H1 (cell line): ENCODE results near the gene ASB6. TPM values are rescaled to one million over a fixed set of nuclear protein-coding genes. Genes with fewer than 3 reads are reported as not detected.

Experiments used
- CTCF ChIA-PET: fragments of 300-600 bp; sonication (Branson Sonifier 250); formaldehyde crosslinking; loops from one replicate; lab custom pipeline; 2021; ENCODE audit not compliant: partially characterized antibody; lab: Charles Lee
- POLR2A ChIA-PET: fragments of 300-600 bp; sonication (Branson Sonifier 250); formaldehyde crosslinking; loops from one replicate; lab custom pipeline; 2021; ENCODE audit warnings: inconsistent platforms; ENCODE audit not compliant: partially characterized antibody; lab: Charles Lee
- DNase-seq, 2 experiments: peaks; one replicate each; pipeline versions ENCODE4 v3.0.0 to v3.0.0-alpha.2; 2010 to 2022; ENCODE audit warnings: low spot score in 2 of 2, low read depth in 1 of 2, mixed read lengths in 1 of 2
- FAIRE-seq: peaks from 2 replicates; lab custom pipeline; 2011; peaks lifted over from hg19 to GRCh38; lab: Jason Lieb, UNC
- H2AFZ ChIP-seq: 2 replicates; pipeline ENCODE4 v1.8.1; 2012; ENCODE audit warnings: low read length, inconsistent platforms
- H2AK5ac ChIP-seq: 2 replicates; pipeline ENCODE4 v1.6.1; 2013; ENCODE audit warnings: low read depth, low read length
- H2BK120ac ChIP-seq: replicated peaks from 2 replicates; pipeline ENCODE3; 2013; ENCODE audit warnings: low read depth, low read length, inconsistent platforms
- H2BK12ac ChIP-seq: 2 replicates; pipeline ENCODE4 v1.6.1; 2013; ENCODE audit warnings: low read depth, low read length
- H2BK15ac ChIP-seq: 2 replicates; pipeline ENCODE4 v1.6.1; 2013; ENCODE audit warnings: low read length
- H2BK20ac ChIP-seq: 2 replicates; pipeline ENCODE4 v1.6.1; 2013; ENCODE audit warnings: low read length
- H2BK5ac ChIP-seq: 2 replicates; pipeline ENCODE4 v1.6.1; 2013; ENCODE audit warnings: low read depth, low read length
- H3K14ac ChIP-seq: 2 replicates; pipeline ENCODE4 v1.6.1; 2013; ENCODE audit warnings: inconsistent platforms; ENCODE audit not compliant: insufficient read length
- H3K18ac ChIP-seq: 2 replicates; pipeline ENCODE4 v1.6.1; 2013; ENCODE audit warnings: low read length; ENCODE audit errors: extremely low read depth
- H3K23ac ChIP-seq: 2 replicates; pipeline ENCODE4 v1.6.1; 2013; ENCODE audit warnings: inconsistent platforms; ENCODE audit not compliant: insufficient read length
- H3K23me2 ChIP-seq: 2 replicates; pipeline ENCODE4 v1.6.1; 2013; ENCODE audit warnings: low read depth, low read length
- H3K27ac ChIP-seq: 2 replicates; pipeline ENCODE4 v1.6.1; 2011; ENCODE audit warnings: low read depth, low read length, inconsistent platforms
- H3K27me3 ChIP-seq, 4 experiments: replicated peaks in 1 of 4; 1 replicate in 1 of 4; 2 replicates in 3 of 4; pipeline versions ENCODE4 v1.6.1 to v1.8.1; 2011 to 2013; ENCODE audit warnings: low read length in 3 of 4, mild to moderate bottlenecking in 3 of 4, inconsistent platforms in 2 of 4, mixed read lengths in 2 of 4, moderate library complexity in 1 of 4; ENCODE audit not compliant: control insufficient read depth in 3 of 4, insufficient read depth in 3 of 4; ENCODE audit errors: extremely low read depth in 1 of 4
- H3K36me3 ChIP-seq, 4 experiments: 2 replicates each; pipeline versions ENCODE4 v1.6.1 to v1.8.1; 2011 to 2013; ENCODE audit warnings: mild to moderate bottlenecking in 4 of 4, low read length in 3 of 4, moderate library complexity in 2 of 4, control low read depth in 1 of 4, inconsistent platforms in 1 of 4; ENCODE audit not compliant: insufficient read depth in 4 of 4, control insufficient read depth in 2 of 4
- H3K4ac ChIP-seq: replicated peaks from 2 replicates; pipeline ENCODE3; 2013; ENCODE audit warnings: low read length, low read depth, mixed read lengths, inconsistent platforms; ENCODE audit not compliant: insufficient read length
- H3K4me1 ChIP-seq, 4 experiments: replicated peaks in 1 of 4; 1 replicate in 1 of 4; 2 replicates in 3 of 4; pipeline versions ENCODE4 v1.6.1 to v1.8.1; 2011 to 2013; ENCODE audit warnings: low read length in 3 of 4, inconsistent platforms in 2 of 4, mixed read lengths in 1 of 4; ENCODE audit not compliant: insufficient read depth in 4 of 4, control insufficient read depth in 3 of 4
- H3K4me2 ChIP-seq, 2 experiments: 2 replicates each; pipeline versions ENCODE4 v1.6.1 to v1.8.1; 2011 to 2013; ENCODE audit warnings: low read depth in 2 of 2, low read length in 2 of 2, control low read depth in 1 of 2, inconsistent platforms in 1 of 2, mild to moderate bottlenecking in 1 of 2; ENCODE audit not compliant: insufficient read depth in 1 of 2
- H3K4me3 ChIP-seq, 4 experiments: fragments of 200-600, 300-600 bp in 1 of 4; sonication (generic), shearing (Covaris generic), sonication (Bioruptor Twin) in 1 of 4; 2 replicates each; pipeline versions ENCODE4 v1.5.1 to v1.8.1; 2011 to 2016; ENCODE audit warnings: low read length in 4 of 4, low read depth in 3 of 4, control low read depth in 2 of 4, inconsistent platforms in 2 of 4, mild to moderate bottlenecking in 2 of 4, mixed read lengths in 1 of 4, moderate library complexity in 1 of 4; ENCODE audit not compliant: insufficient read depth in 2 of 4; ENCODE audit errors: extremely low read depth in 1 of 4
- H3K56ac ChIP-seq: replicated peaks from 2 replicates; pipeline ENCODE3; 2013; ENCODE audit warnings: low read depth, mild to moderate bottlenecking, mixed read lengths, low read length, inconsistent platforms; ENCODE audit not compliant: insufficient read length
- H3K79me1 ChIP-seq: 2 replicates; pipeline ENCODE4 v1.6.1; 2013; ENCODE audit warnings: low read depth, low read length, control low read depth
- H3K79me2 ChIP-seq, 2 experiments: 2 replicates each; pipeline versions ENCODE4 v1.6.1 to v1.8.1; 2012 to 2013; ENCODE audit warnings: low read length in 2 of 2, mild to moderate bottlenecking in 2 of 2, inconsistent platforms in 1 of 2; ENCODE audit not compliant: insufficient read depth in 2 of 2, control insufficient read depth in 1 of 2
- H3K9ac ChIP-seq, 4 experiments: replicated peaks in 1 of 4; 1 replicate in 1 of 4; 2 replicates in 3 of 4; pipeline versions ENCODE4 v1.6.1 to v1.8.1; 2011 to 2013; ENCODE audit warnings: low read depth in 3 of 4, low read length in 3 of 4, control low read depth in 2 of 4, mild to moderate bottlenecking in 2 of 4, moderate library complexity in 2 of 4, inconsistent platforms in 1 of 4; ENCODE audit errors: extremely low read depth in 1 of 4
- H3K9me3 ChIP-seq, 2 experiments: 2 replicates each; pipeline versions ENCODE4 v1.6.1 to v1.8.1; 2012 to 2013; ENCODE audit warnings: mild to moderate bottlenecking in 2 of 2, moderate library complexity in 2 of 2, control low read depth in 1 of 2, inconsistent platforms in 1 of 2, low read depth in 1 of 2, low read length in 1 of 2, mixed read lengths in 1 of 2; ENCODE audit not compliant: insufficient read depth in 2 of 2
- H4K20me1 ChIP-seq, 2 experiments: replicated peaks in 1 of 2; 2 replicates each; pipeline versions ENCODE3 to v1.8.1; 2011 to 2013; ENCODE audit warnings: inconsistent platforms in 2 of 2, low read length in 2 of 2, mild to moderate bottlenecking in 1 of 2; ENCODE audit not compliant: insufficient read depth in 2 of 2, control insufficient read depth in 1 of 2
- H4K5ac ChIP-seq: 2 replicates; pipeline ENCODE4 v1.6.1; 2013; ENCODE audit warnings: low read length, low read depth, mixed read lengths, inconsistent platforms; ENCODE audit not compliant: insufficient read length
- H4K8ac ChIP-seq: 2 replicates; pipeline ENCODE4 v1.8.0; 2013; ENCODE audit warnings: mild to moderate bottlenecking, moderate library complexity, low read length, inconsistent platforms; ENCODE audit not compliant: insufficient read depth; ENCODE audit errors: extremely low read depth
- H4K91ac ChIP-seq: replicated peaks from 2 replicates; pipeline ENCODE3; 2013; ENCODE audit warnings: low read length, mixed read lengths, inconsistent platforms; ENCODE audit not compliant: insufficient read length
- KDM1A ChIP-seq: fragments of 200-600, 300-600 bp; sonication (generic); IDR thresholded peaks from 2 replicates; pipeline ENCODE4 v1.7.1; 2016; ENCODE audit warnings: mild to moderate bottlenecking, low read length, borderline replicate concordance
- WGBS, 2 experiments: shearing (Covaris generic) in 1 of 2; methylation state at CpG; one replicate each; pipeline versions ENCODE4 v1.1.6 to v1.1.7; 2013 to 2015; ENCODE audit warnings: low lambda C conversion rate in 2 of 2, mixed read lengths in 2 of 2, inconsistent platforms in 1 of 2, low coverage in 1 of 2, missing lambda C conversion rate in 1 of 2; ENCODE audit not compliant: insufficient replicate concordance in 2 of 2, insufficient coverage in 1 of 2, insufficient read length in 1 of 2; ENCODE audit errors: extremely low coverage in 1 of 2, missing lambda C conversion rate in 1 of 2; 5-methylcytosine and 5-hydroxymethylcytosine counted together
- polyA plus RNA-seq, 7 experiments: library from polyadenylated mRNA; depleted of rRNA in 3 of 7; stranded (reverse) in 5 of 7; unstranded in 2 of 7; fragments of >200 nt in 5 of 7; fragments of 200-250 nt in 2 of 7; gene quantifications; 1 replicate in 5 of 7; 2 replicates in 1 of 7; 4 replicates in 1 of 7; pipeline versions ENCODE4 v1.2.1 to v1.2.3, GENCODE V29; 2011 to 2013; ENCODE audit warnings: missing spikeins in 2 of 7, mixed read lengths in 2 of 7
- total RNA-seq: library from RNA; stranded (reverse); fragmentation: NEBNext Ultra II Directional; extraction: Animal tissue kit (Norgen Biotek cat#: 25700); gene quantifications from 2 replicates; pipeline ENCODE4 v1.2.1, GENCODE V29; 2021
- TF ChIP-seq, protein P1 (sequence below): IDR thresholded peaks from 2 replicates; pipeline ENCODE4 v1.6.1; 2012; ENCODE audit warnings: low read length, inconsistent platforms

Gene ASB6
- total and polyA plus RNA-seq, 2 of the 8 experiments (the other 6 are each of a cell fraction or from before 2014, with no cell fraction given), result 14.0 to 17.3 TPM

DNA sequence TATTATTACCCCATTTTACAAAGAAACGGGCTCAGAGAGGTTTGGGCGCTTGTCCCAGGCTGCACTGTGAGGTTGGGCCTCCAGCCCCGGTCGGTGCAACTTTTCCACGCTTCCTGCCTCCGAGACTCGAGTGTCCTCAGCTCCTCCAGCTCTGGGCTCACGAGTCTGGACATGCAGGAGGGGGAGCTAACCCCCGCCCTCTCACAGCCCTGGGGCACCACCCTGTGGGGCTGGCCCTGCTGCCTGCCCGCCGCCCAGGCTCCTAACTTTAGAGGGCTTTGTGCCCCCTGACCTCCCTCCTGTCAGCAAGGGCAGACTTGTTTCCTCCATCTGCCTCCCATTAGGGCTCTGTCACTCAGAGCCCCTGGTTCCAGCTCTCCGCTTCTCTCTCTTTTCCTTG lies 4.3 kb upstream of the ASB6 start:
- Histone ChIP-seq H2BK5ac (no peak overlapping the region), H3K4ac (no peak overlapping the region), H3K9me3 (no peaks in the 10 kb centered on the region), H2BK20ac (no peak overlapping the region), H3K79me2 (peaks cover 0 to 5% of the 10 kb centered on the region in 2 experiments; a peak in 1 of 4 replicates), H3K36me3 (no peaks in the 10 kb centered on the region), H2AFZ (no peak overlapping the region), H3K4me1 (peaks cover 0 to 1% (median under 1%) of the 10 kb centered on the region in 4 experiments; a peak in 4 of 7 replicates), H3K56ac (no peak overlapping the region), H3K14ac (no peak overlapping the region), H4K91ac (no peak overlapping the region), H3K4me2 (no peak overlapping the region), H3K9ac (no peak overlapping the region), H3K23me2 (peaks cover 11% of the 10 kb centered on the region; the same call in 1 of the 2 replicates), H4K20me1 (peaks cover 1 to 8% of the 10 kb centered on the region in 2 experiments), H2BK120ac (no peak overlapping the region), H2BK15ac (no peak overlapping the region), H2AK5ac (no peak overlapping the region), H4K8ac (no peak overlapping the region), H3K18ac (no peak overlapping the region), H3K79me1 (no peaks in the 10 kb centered on the region; the same call in 1 of the 2 replicates), H4K5ac (no peak overlapping the region), H3K27ac (no peak overlapping the region), H3K23ac (no peak overlapping the region), H3K4me3 (no peak overlapping the region), H3K27me3 (no peaks in the 10 kb centered on the region), H2BK12ac (no peak overlapping the region)
- POLR2A ChIA-PET, result interaction anchor here (1.0 kb wide), 2 partner anchors 9 to 81 kb away, joined by 3 read pairs; no protein-coding TSS in a partner anchor
- WGBS, 2 experiments, result 90% methylated on average over 12 of the region's 12 CpGs; no CpG with 5 or more reads in 1 of the 2 experiments
- CTCF ChIA-PET, result interaction anchor here (0.6 to 2.3 kb wide), 6 partner anchors 9 to 135 kb away, joined by 3 to 9 read pairs (median 3); no protein-coding TSS in a partner anchor
- TF ChIP-seq KDM1A, result no peak
- TF ChIP-seq, protein P1, sequence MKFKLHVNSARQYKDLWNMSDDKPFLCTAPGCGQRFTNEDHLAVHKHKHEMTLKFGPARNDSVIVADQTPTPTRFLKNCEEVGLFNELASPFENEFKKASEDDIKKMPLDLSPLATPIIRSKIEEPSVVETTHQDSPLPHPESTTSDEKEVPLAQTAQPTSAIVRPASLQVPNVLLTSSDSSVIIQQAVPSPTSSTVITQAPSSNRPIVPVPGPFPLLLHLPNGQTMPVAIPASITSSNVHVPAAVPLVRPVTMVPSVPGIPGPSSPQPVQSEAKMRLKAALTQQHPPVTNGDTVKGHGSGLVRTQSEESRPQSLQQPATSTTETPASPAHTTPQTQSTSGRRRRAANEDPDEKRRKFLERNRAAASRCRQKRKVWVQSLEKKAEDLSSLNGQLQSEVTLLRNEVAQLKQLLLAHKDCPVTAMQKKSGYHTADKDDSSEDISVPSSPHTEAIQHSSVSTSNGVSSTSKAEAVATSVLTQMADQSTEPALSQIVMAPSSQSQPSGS, result no peak
- FAIRE-seq (no peak), DNase-seq (no peak)
